Muscle of leg (tissue), 11 donors: ENCODE results near the gene FRRS1. TPM values are rescaled to one million over a fixed set of nuclear protein-coding genes. Genes with fewer than 3 reads are reported as not detected.

Experiments
- DNase-seq: peaks from one replicate; pipeline ENCODE4 v3.0.0; 2013
- H3K27ac ChIP-seq: one replicate; pipeline ENCODE4 v1.5.1; 2013; ENCODE audit warnings: mild to moderate bottlenecking, low read length, control low read depth
- H3K27me3 ChIP-seq: one replicate; pipeline ENCODE4 v1.6.1; 2013; ENCODE audit warnings: low read length; ENCODE audit not compliant: control insufficient read depth, insufficient read depth
- H3K36me3 ChIP-seq: one replicate; pipeline ENCODE4 v1.6.1; 2013; ENCODE audit warnings: low read length; ENCODE audit not compliant: control insufficient read depth, insufficient read depth
- H3K4me1 ChIP-seq: one replicate; pipeline ENCODE4 v1.6.1; 2013; ENCODE audit warnings: low read length; ENCODE audit not compliant: control insufficient read depth, insufficient read depth
- H3K4me3 ChIP-seq: one replicate; pipeline ENCODE4 v1.5.1; 2013; ENCODE audit warnings: low read length, control low read depth
- H3K9me3 ChIP-seq: replicated peaks from 2 replicates; pipeline ENCODE4 v1.6.1; 2013; ENCODE audit warnings: low read depth, low read length; ENCODE audit not compliant: control insufficient read depth
- WGBS: methylation state at CpG from one replicate; pipeline ENCODE4 v1.1.5; 2013; ENCODE audit warnings: missing lambda C conversion rate; ENCODE audit not compliant: insufficient coverage; 5-methylcytosine and 5-hydroxymethylcytosine counted together
- polyA plus RNA-seq, 8 donors: library from polyadenylated mRNA; unstranded; fragments of 120-200 nt; gene quantifications; one replicate each; pipeline versions ENCODE4 v1.2.1 to v1.2.3, GENCODE V29; 2013; ENCODE audit warnings: inconsistent platforms in 1 of 8, low replicate concordance in 1 of 8; ENCODE audit not compliant: insufficient read length in 8 of 8, insufficient read depth in 1 of 8
- total RNA-seq: library from RNA; stranded (reverse); fragments of 120-200 nt; gene quantifications from one replicate; pipeline ENCODE4 v1.2.4, GENCODE V29; 2013

The FRRS1 gene
- total and polyA plus RNA-seq, 9 donors: 2.5 to 6.5 (median 3.6) TPM

DNA sequence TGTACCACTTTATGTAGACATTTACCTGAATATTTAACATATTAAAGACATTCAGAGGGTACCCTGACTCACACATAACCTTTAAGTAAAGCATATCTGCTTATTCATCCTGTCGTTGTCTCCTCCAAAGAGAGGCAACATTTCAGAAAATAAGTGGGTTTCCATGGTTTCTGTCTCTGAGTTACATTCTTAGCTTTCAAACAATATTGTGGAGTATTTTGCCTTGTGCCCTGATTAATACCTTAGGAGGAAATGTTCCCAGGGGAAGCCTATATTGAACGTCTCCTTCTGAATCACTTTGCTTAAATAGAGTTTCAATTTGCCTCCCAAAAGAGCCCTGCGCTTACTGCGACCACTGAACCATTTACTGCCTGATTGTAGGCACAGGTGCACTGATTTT, 94.4 kb downstream of the FRRS1 start:
- Histone ChIP-seq H3K27me3 (no peaks in the 10 kb centered on the region), H3K4me1 (peaks cover 15% of the 10 kb centered on the region), H3K36me3 (peaks cover 18% of the 10 kb centered on the region), H3K9me3 (no peaks in the 10 kb centered on the region), H3K27ac (peak overlapping the region; percentile 31), H3K4me3 (no peak overlapping the region)
- WGBS: 67% methylated on average over 3 of the region's 4 CpGs
- DNase-seq: no peak

DNA sequence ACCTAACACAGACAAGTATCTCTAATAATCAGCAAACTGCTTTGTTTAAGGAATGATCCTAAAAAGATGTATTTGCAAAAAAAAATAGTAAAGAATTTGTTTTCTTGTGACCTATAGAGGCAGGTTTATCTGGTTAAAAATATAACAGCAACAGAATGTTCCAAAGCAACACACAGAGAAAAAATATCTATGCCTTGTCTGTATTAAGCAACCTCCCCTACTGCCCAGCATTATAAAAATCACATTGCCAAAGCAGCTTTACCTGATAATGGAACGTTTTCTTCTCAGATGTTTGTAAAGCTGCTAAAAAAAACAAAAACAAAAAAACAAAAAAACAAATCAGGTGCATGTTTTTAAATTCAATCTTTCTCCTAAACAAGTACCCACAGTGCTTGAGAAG, 95.9 kb downstream of the FRRS1 start:
- no peak overlapping the region for H3K4me3 ChIP-seq
- H3K9me3 ChIP-seq: no peaks in the 10 kb centered on the region
- DNase-seq: no peak
- WGBS: 50% methylated on average over 1 of the region's 1 CpG
- peaks cover 15% of the 10 kb centered on the region for H3K4me1 ChIP-seq
- no peak overlapping the region for H3K27ac ChIP-seq
- peaks cover 18% of the 10 kb centered on the region for H3K36me3 ChIP-seq
- no peaks in the 10 kb centered on the region for H3K27me3 ChIP-seq

DNA sequence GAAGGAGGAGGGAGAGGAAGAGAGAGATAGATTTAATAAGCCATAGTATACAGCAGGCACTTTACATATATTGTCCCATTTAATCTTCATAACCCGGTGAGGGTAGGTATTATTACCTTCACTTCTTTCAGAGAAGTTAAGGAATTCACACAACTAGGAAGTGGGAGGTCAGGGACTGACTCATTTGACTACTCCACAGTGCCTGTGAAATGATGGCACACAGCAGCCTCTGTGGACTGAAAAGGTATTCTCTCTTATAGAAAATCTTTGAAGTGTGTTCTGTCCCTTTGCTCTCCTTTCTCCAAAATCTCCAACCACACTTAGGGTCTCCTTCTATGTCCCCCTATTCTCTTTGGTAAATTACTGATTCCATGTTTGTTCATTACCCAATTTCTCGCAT, 96.6 kb downstream of the FRRS1 start:
- DNase-seq: no peak
- peaks cover 14% of the 10 kb centered on the region for H3K4me1 ChIP-seq
- no peak overlapping the region for H3K27ac ChIP-seq
- peaks cover 18% of the 10 kb centered on the region for H3K36me3 ChIP-seq
- H3K4me3 ChIP-seq: no peak overlapping the region
- no CpG with 5 or more reads among the region's 2 CpGs for WGBS
- no peaks in the 10 kb centered on the region for H3K27me3 ChIP-seq
- no peaks in the 10 kb centered on the region for H3K9me3 ChIP-seq

DNA sequence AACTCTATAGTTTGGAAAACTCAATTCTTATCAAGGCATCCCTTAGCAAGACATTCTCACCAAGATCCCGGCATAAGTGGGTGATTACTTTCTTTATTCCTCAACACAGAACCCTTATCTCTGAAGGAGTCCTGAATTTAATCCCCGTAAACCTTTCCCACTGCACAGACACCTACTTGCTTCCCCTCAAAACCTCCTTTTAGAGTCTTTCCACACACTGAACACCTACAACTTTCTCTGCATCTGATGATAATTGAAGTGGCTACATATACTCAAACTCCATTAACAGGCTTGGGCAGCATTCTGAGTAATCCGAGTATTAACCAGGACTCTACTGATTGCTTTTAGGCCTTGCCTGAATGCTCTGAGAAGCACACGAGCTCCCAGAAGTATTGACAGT, 97.1 kb downstream of the FRRS1 start:
- Histone ChIP-seq H3K4me1 (peaks cover 13% of the 10 kb centered on the region), H3K36me3 (peaks cover 18% of the 10 kb centered on the region), H3K4me3 (no peak overlapping the region), H3K9me3 (no peaks in the 10 kb centered on the region), H3K27ac (no peak overlapping the region), H3K27me3 (no peaks in the 10 kb centered on the region)
- no peak for DNase-seq
- 89% methylated on average over 2 of the region's 4 CpGs for WGBS

DNA sequence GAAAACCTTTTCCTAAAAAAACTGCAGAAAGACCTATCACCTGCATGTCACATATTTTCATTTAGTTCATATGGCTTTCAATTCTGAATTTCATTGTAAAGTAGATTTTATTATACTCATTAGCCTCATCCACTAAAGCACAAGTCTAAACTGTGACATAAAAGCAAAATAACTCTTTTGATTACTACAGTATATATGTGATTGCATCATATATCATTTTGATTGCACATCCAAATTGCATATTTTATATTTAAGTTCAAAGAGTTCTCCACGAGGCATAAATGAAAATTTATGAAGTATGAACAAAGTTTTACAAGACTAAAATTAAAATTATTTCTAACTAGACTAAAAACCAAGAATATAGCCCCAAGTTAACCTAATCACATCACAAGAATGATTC, 101.2 kb downstream of the FRRS1 start:
- peaks cover 17% of the 10 kb centered on the region for H3K36me3 ChIP-seq
- no peaks in the 10 kb centered on the region for H3K9me3 ChIP-seq
- H3K4me3 ChIP-seq: no peak overlapping the region
- DNase-seq: no peak
- no CpG with 5 or more reads among the region's 1 CpG for WGBS
- H3K27ac ChIP-seq: no peak overlapping the region
- H3K27me3 ChIP-seq: no peaks in the 10 kb centered on the region
- peaks cover under 1% of the 10 kb centered on the region for H3K4me1 ChIP-seq

DNA sequence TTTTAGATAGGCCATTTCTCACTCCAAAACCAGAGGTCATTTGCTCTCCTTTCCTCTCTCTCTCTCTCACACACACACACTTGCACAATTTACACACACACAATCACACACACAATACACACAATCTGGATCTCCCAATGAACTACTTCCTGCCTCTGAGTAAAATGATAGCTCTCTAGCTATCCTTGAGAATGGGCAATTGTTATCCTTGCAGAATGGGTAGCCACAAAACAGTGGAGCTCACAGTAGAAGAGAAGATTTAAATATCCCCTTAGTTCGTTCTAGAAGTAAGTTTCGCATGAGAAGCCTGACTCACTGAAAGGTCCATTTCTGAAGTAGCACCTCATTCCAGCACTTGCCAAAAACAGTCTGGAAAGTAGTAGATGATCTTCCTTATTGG, 102.9 kb downstream of the FRRS1 start:
- no peak for DNase-seq
- H3K36me3 ChIP-seq: peaks cover 11% of the 10 kb centered on the region
- no peak overlapping the region for H3K4me3 ChIP-seq
- no peaks in the 10 kb centered on the region for H3K27me3 ChIP-seq
- no CpG with 5 or more reads among the region's 2 CpGs for WGBS
- H3K9me3 ChIP-seq: no peaks in the 10 kb centered on the region
- peaks cover 5% of the 10 kb centered on the region for H3K4me1 ChIP-seq
- peak overlapping the region; percentile 30 for H3K27ac ChIP-seq

DNA sequence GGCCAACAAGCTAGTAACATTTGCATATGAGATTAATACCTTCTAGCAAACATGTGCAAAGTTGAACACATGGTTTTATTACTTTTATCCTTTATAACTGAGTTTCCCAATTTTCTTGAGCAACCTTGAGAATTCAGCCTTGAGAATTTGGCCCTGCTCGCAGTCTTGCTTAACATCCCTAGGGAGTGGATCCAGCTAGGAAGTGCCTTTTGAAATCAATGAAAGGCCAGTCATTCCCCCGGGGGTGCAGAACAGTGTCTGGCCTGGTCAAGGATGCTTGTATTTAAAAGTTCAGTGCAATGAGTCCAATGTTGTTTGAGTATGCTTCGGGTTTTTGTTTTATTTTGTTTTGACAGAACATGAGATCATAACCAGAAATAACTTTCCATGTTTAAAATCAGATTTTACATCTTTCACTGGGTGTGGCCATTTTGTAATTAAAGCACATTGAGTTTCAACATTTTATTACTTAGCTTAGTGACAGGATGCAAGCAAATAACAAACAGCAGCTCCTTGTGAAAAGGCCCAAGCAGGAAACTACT, 103.8 kb downstream of the FRRS1 start:
- H3K4me3 ChIP-seq: no peak overlapping the region
- H3K36me3 ChIP-seq: peaks cover 5% of the 10 kb centered on the region
- peak; percentile 62 for DNase-seq
- H3K27me3 ChIP-seq: no peaks in the 10 kb centered on the region
- 10% methylated on average over 1 of the region's 3 CpGs for WGBS
- H3K4me1 ChIP-seq: peaks cover 5% of the 10 kb centered on the region
- H3K27ac ChIP-seq: peak overlapping the region; percentile 35
- no peaks in the 10 kb centered on the region for H3K9me3 ChIP-seq

DNA sequence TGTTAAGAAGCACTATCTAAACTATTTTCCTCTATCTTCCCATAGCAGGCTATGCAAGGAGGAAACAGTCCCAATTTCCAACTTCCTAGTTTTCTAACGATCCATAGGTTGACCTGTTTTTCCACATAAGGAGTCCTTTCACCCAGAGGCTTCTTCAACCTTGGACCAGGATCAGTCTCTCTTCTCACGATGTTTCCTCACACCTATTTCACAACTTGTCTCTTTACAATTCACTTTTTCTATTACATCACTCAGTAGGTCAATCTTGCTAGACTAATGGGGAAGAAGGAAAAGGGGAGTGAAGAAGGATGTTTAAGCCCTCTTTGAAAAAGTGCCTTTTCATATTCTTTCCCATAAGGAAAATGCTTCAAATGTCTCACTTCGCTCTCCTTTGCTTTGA, 104.7 kb downstream of the FRRS1 start:
- no peaks in the 10 kb centered on the region for H3K27me3 ChIP-seq
- 56% methylated on average over 1 of the region's 3 CpGs for WGBS
- H3K4me1 ChIP-seq: peaks cover 5% of the 10 kb centered on the region
- H3K36me3 ChIP-seq: peaks cover 6% of the 10 kb centered on the region
- H3K4me3 ChIP-seq: no peak overlapping the region
- no peaks in the 10 kb centered on the region for H3K9me3 ChIP-seq
- peak overlapping the region; percentile 52 for H3K27ac ChIP-seq
- no peak for DNase-seq

DNA sequence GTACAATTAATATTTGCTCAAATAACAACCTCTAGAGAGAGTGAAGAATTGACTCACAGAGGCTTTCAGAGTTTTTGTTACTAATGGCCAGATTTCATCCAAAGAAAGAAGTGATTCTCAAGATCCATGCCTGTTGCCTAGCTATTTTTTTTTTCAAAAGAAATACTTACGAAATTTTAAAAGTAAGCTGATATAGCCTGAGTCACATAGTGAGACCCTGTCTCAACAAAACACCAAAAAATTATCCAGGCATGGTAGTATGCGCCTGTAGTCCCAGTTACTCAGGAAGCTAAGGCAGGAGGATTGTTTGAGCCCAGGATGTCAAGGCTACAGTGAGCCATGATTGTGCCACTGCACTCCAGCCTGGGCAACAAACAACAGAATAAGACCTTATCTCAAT, 105.9 kb downstream of the FRRS1 start:
- peaks cover 6% of the 10 kb centered on the region for H3K36me3 ChIP-seq
- no peak overlapping the region for H3K4me3 ChIP-seq
- H3K9me3 ChIP-seq: no peaks in the 10 kb centered on the region
- peaks cover 5% of the 10 kb centered on the region for H3K4me1 ChIP-seq
- DNase-seq: no peak
- peak overlapping the region; percentile 82 for H3K27ac ChIP-seq
- 60% methylated on average over 1 of the region's 2 CpGs for WGBS
- H3K27me3 ChIP-seq: no peaks in the 10 kb centered on the region

DNA sequence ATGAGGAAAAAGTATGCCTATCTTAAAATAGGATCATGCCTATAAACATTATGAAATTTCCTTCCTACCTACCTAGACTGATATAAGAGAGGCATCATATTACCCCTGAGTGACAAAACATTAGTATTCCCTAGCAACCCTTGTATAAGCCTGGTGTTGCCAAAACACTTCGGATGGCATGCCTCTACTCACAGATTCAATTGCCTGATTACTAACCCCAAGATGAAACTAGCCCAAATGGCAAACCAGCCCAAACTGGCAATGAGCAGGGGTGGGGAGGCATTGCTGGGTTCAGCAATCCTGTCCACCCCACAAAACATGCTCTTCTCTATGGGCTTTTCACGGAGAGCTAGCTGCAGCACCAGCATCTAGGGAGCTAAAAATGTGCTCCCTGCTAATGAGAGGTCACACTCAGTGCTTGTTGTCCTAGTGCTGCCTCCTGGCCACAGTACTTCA, 106.7 kb downstream of the FRRS1 start:
- no peaks in the 10 kb centered on the region for H3K27me3 ChIP-seq
- peaks cover 6% of the 10 kb centered on the region for H3K36me3 ChIP-seq
- H3K27ac ChIP-seq: peak overlapping the region; percentile 82
- no peaks in the 10 kb centered on the region for H3K9me3 ChIP-seq
- peaks cover 5% of the 10 kb centered on the region for H3K4me1 ChIP-seq
- DNase-seq: peak; percentile 36
- H3K4me3 ChIP-seq: no peak overlapping the region
- WGBS: 80% methylated on average over 1 of the region's 2 CpGs
